Endothelial cell of umbilical vein (primary cell): ENCODE measurements around the gene PTPRT. TPM values are rescaled to one million over a fixed set of nuclear protein-coding genes. Genes with fewer than 3 reads are reported as not detected.

Experiments
- BruUV-seq: library from RNA; stranded (reverse); fragments of 400-500 nt; replicated peaks from 2 replicates; lab custom pipeline; 2021; lab: Mats Ljungman, UMichigan
- CTCF ChIA-PET: fragments of 300-600, 350-600 bp; sonication (Branson Sonifier 250); formaldehyde crosslinking; loops from one replicate; lab custom pipeline; 2021; ENCODE audit warnings: antibody characterized with exemption, inconsistent platforms; lab: Charles Lee
- POLR2A ChIA-PET: fragments of 300-600, 350-600 bp; sonication (Branson Sonifier 250); formaldehyde crosslinking; loops from one replicate; lab custom pipeline; 2021; ENCODE audit warnings: antibody characterized with exemption, inconsistent platforms; lab: Charles Lee
- DNase-seq: peaks from one replicate; pipeline ENCODE4 v3.0.0-alpha.2; 2011; ENCODE audit warnings: low read depth, low spot score
- FAIRE-seq: peaks from 2 replicates; lab custom pipeline; 2011; peaks lifted over from hg19 to GRCh38; lab: Jason Lieb, UNC
- H2AFZ ChIP-seq: 2 replicates; pipeline ENCODE4 v1.6.0; 2012; ENCODE audit warnings: low read depth, low read length, control low read depth, inconsistent platforms
- H3K27ac ChIP-seq: 2 replicates; pipeline ENCODE4 v1.5.1; 2011; ENCODE audit warnings: low read depth, mild to moderate bottlenecking, control low read depth, low read length, moderate library complexity; ENCODE audit not compliant: insufficient read depth
- H3K27me3 ChIP-seq, 2 experiments: 2 replicates each; pipeline versions ENCODE4 v1.6.0 to v1.6.1; 2011; ENCODE audit warnings: low read length in 2 of 2, mixed read lengths in 1 of 2; ENCODE audit not compliant: control insufficient read depth in 2 of 2, insufficient read depth in 2 of 2
- H3K36me3 ChIP-seq, 2 experiments: 2 replicates in 1 of 2; 3 replicates in 1 of 2; pipeline ENCODE4 v1.5.1; 2011; ENCODE audit warnings: low read length in 2 of 2, mild to moderate bottlenecking in 1 of 2, moderate library complexity in 1 of 2; ENCODE audit not compliant: control insufficient read depth in 2 of 2, insufficient read depth in 2 of 2; ENCODE audit errors: extremely low read depth in 1 of 2
- H3K4me1 ChIP-seq: 3 replicates; pipeline ENCODE4 v1.5.1; 2011; ENCODE audit warnings: mild to moderate bottlenecking, low read length; ENCODE audit not compliant: control insufficient read depth, insufficient read depth; ENCODE audit errors: extremely low read depth
- H3K4me2 ChIP-seq: 2 replicates; pipeline ENCODE4 v1.6.1; 2011; ENCODE audit warnings: low read length, control low read depth, mixed read lengths; ENCODE audit not compliant: insufficient read depth
- H3K4me3 ChIP-seq, 3 experiments: fragments of 200-600 bp in 1 of 3; sonication (generic), shearing (Covaris generic) in 1 of 3; replicated peaks in 1 of 3; 2 replicates each; pipeline ENCODE4 v1.5.1; 2011 to 2016; ENCODE audit warnings: control low read depth in 3 of 3, low read length in 3 of 3, mild to moderate bottlenecking in 2 of 3, inconsistent platforms in 1 of 3, low read depth in 1 of 3, moderate library complexity in 1 of 3; ENCODE audit not compliant: insufficient read depth in 1 of 3
- H3K79me2 ChIP-seq: 2 replicates; pipeline ENCODE4 v1.6.0; 2012; ENCODE audit warnings: low read length, inconsistent platforms; ENCODE audit not compliant: control insufficient read depth, insufficient read depth
- H3K9ac ChIP-seq: replicated peaks from 2 replicates; pipeline ENCODE3; 2011; ENCODE audit warnings: low read length, control low read depth; ENCODE audit not compliant: insufficient read depth; ENCODE audit errors: extremely low read depth
- H3K9me1 ChIP-seq: replicated peaks from 3 replicates; pipeline ENCODE4 v1.6.0; 2011; ENCODE audit warnings: mild to moderate bottlenecking, low read length; ENCODE audit not compliant: control insufficient read depth, insufficient read depth; ENCODE audit errors: extremely low read depth
- H3K9me3 ChIP-seq: replicated peaks from 2 replicates; pipeline ENCODE4 v1.5.1; 2012; ENCODE audit warnings: low read length, inconsistent platforms; ENCODE audit not compliant: control insufficient read depth, insufficient read depth
- H4K20me1 ChIP-seq: replicated peaks from 2 replicates; pipeline ENCODE3; 2011; ENCODE audit warnings: mild to moderate bottlenecking, low read length; ENCODE audit not compliant: control insufficient read depth, insufficient read depth; ENCODE audit errors: extremely low read depth
- EZH2 ChIP-seq: IDR thresholded peaks from 2 replicates; pipeline ENCODE4 v1.6.1; 2012; ENCODE audit warnings: borderline replicate concordance, low read depth, mild to moderate bottlenecking, moderate library complexity, low read length, inconsistent platforms; ENCODE audit not compliant: severe bottlenecking
- GATA2 ChIP-seq: IDR thresholded peaks from 2 replicates; pipeline ENCODE4 v1.7.0; 2011; ENCODE audit warnings: low read depth, mild to moderate bottlenecking, moderate library complexity, mixed read lengths, low read length; ENCODE audit not compliant: insufficient read length, insufficient read depth
- POLR2AphosphoS5 ChIP-seq: IDR thresholded peaks from 2 replicates; pipeline ENCODE4 v1.6.1; 2012; ENCODE audit warnings: low read depth, mild to moderate bottlenecking, control low read depth, low read length, moderate library complexity; ENCODE audit not compliant: insufficient read depth
- dilution Hi-C: fragments of 300-500 bp; cut with MboI; formaldehyde crosslinking; loops from one replicate; pipeline ENCODE4 v1.15.0; 2019; ENCODE audit warnings: low sequenced_read_pairs; ENCODE audit not compliant: extremely low pct_ligation_motif_present
- intact Hi-C: fragments of 100-400 bp; cut with micrococcal nuclease; formaldehyde crosslinking; loops from one replicate; pipeline ENCODE4 v1.10.0; 2022
- polyA plus RNA-seq, 4 experiments: library from polyadenylated mRNA; depleted of rRNA in 3 of 4; stranded (reverse) in 3 of 4; unstranded in 1 of 4; fragments of >200 nt; gene quantifications; 2 replicates each; pipeline versions ENCODE4 v1.2.1 to v1.2.3, GENCODE V29; 2011 to 2012; ENCODE audit warnings: missing spikeins in 1 of 4
- total RNA-seq: library from RNA; stranded (reverse); gene quantifications from 2 replicates; pipeline ENCODE4 v1.2.3, GENCODE V29; 2021

The PTPRT gene
- total and polyA plus RNA-seq, 2 donors (not counting 3 experiments of a cell fraction or from before 2014, with no cell fraction given), result not detected

GRCh38 chr20:42502591-42502990 lies 687.1 kb downstream of the PTPRT start:
- Histone ChIP-seq H3K9me3 (peaks cover 2% of the 10 kb centered on the region), H2AFZ (no peak overlapping the region), H4K20me1 (no peaks in the 10 kb centered on the region), H3K9ac (no peak overlapping the region), H3K36me3 (no peaks in the 10 kb centered on the region), H3K79me2 (no peaks in the 10 kb centered on the region), H3K27me3 (no peaks in the 10 kb centered on the region), H3K9me1 (no peaks in the 10 kb centered on the region), H3K4me2 (no peak overlapping the region), H3K27ac (no peak overlapping the region), H3K4me1 (no peaks in the 10 kb centered on the region), H3K4me3 (no peak overlapping the region)
- POLR2A ChIA-PET, result no interaction called here
- DNase-seq (no peak), FAIRE-seq (no peak)
- intact Hi-C loops (no loop called here), dilution Hi-C loops (no loop called here)
- no TSS peak for BruUV-seq
- no peak for TF ChIP-seq GATA2
- TF ChIP-seq EZH2, result no peak
- CTCF ChIA-PET, result no interaction called here

- H3K27ac ChIP-seq, result no peak overlapping the region
- no peak for FAIRE-seq
- intact Hi-C loops, result no loop called here
Observed at GRCh38 chr20:42496595-42496994, 693.1 kb downstream of the PTPRT start.

More at GRCh38 chr20:42496595-42496994, 693.1 kb downstream of the PTPRT start:
- Histone ChIP-seq H3K9ac (no peak overlapping the region), H4K20me1 (no peaks in the 10 kb centered on the region), H3K9me3 (no peaks in the 10 kb centered on the region), H3K4me1 (no peaks in the 10 kb centered on the region), H3K4me2 (no peak overlapping the region), H2AFZ (no peak overlapping the region), H3K9me1 (no peaks in the 10 kb centered on the region), H3K27me3 (no peaks in the 10 kb centered on the region), H3K36me3 (no peaks in the 10 kb centered on the region), H3K4me3 (no peak overlapping the region), H3K79me2 (no peaks in the 10 kb centered on the region)
- dilution Hi-C loops, result no loop called here
- no TSS peak for BruUV-seq
- ChIA-PET CTCF (no interaction called here), POLR2A (no interaction called here)
- TF ChIP-seq POLR2AphosphoS5, result no peak
- DNase-seq, result no peak
